Mucosa of rectum (tissue), 2 donors: Measurements from ENCODE around the gene COL9A3.

Experiments used
- H3K27ac ChIP-seq, 2 donors: one replicate each; pipeline ENCODE4 v1.7.0; 2013; ENCODE audit warnings: inconsistent platforms in 2 of 2, low read depth in 2 of 2, low read length in 2 of 2
- H3K27me3 ChIP-seq, 2 donors: one replicate each; pipeline ENCODE4 v1.7.0; 2013; ENCODE audit warnings: low read length in 2 of 2; ENCODE audit not compliant: control insufficient read depth in 2 of 2, insufficient read depth in 2 of 2
- H3K36me3 ChIP-seq, 2 donors: one replicate each; pipeline ENCODE4 v1.7.0; 2013; ENCODE audit warnings: low read length in 2 of 2; ENCODE audit not compliant: control insufficient read depth in 2 of 2, insufficient read depth in 2 of 2
- H3K4me1 ChIP-seq, 2 donors: one replicate each; pipeline ENCODE4 v1.7.0; 2013; ENCODE audit warnings: low read length in 2 of 2, mild to moderate bottlenecking in 1 of 2; ENCODE audit not compliant: control insufficient read depth in 2 of 2, insufficient read depth in 2 of 2
- H3K4me3 ChIP-seq, 2 donors: one replicate each; pipeline ENCODE4 v1.7.0; 2013; ENCODE audit warnings: low read length in 2 of 2
- H3K9ac ChIP-seq, 2 donors: one replicate each; pipeline ENCODE4 v1.7.0; 2013; ENCODE audit warnings: low read length in 2 of 2, low read depth in 1 of 2, mild to moderate bottlenecking in 1 of 2
- H3K9me3 ChIP-seq, 2 donors: one replicate each; pipeline ENCODE4 v1.7.0; 2013; ENCODE audit warnings: low read length in 2 of 2; ENCODE audit not compliant: control insufficient read depth in 2 of 2
- donor health status: healthy.
- donor health status: Normal muscosa, but diverticular disease.

Gene COL9A3

DNA sequence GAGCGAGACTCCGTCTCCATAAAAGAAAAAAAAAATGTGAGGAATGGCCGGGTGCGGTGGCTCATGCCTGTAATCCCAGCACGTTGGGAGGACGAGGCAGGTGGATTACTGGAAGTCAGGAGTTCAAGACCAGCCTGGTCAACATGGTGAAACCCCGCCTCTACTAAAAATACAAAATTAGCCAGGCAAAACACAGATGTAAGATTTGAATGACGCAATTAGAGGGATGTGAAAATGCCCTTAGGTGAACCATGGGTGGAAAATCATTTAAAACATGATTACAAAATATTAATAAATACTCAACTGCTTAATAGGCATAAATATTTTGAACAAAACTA is 20.9 kb downstream of the COL9A3 start:
- Histone ChIP-seq H3K9me3 (no peaks in the 10 kb centered on the region), H3K27me3 (peaks cover 0 to 4% of the 10 kb centered on the region in 2 donors), H3K4me3 (peak overlapping the region in 1 of 2 donors; percentile 15), H3K4me1 (peaks cover 17 to 21% of the 10 kb centered on the region in 2 donors), H3K27ac (peak overlapping the region in 1 of 2 donors; percentile 85), H3K36me3 (no peaks in the 10 kb centered on the region), H3K9ac (no peak overlapping the region)

DNA sequence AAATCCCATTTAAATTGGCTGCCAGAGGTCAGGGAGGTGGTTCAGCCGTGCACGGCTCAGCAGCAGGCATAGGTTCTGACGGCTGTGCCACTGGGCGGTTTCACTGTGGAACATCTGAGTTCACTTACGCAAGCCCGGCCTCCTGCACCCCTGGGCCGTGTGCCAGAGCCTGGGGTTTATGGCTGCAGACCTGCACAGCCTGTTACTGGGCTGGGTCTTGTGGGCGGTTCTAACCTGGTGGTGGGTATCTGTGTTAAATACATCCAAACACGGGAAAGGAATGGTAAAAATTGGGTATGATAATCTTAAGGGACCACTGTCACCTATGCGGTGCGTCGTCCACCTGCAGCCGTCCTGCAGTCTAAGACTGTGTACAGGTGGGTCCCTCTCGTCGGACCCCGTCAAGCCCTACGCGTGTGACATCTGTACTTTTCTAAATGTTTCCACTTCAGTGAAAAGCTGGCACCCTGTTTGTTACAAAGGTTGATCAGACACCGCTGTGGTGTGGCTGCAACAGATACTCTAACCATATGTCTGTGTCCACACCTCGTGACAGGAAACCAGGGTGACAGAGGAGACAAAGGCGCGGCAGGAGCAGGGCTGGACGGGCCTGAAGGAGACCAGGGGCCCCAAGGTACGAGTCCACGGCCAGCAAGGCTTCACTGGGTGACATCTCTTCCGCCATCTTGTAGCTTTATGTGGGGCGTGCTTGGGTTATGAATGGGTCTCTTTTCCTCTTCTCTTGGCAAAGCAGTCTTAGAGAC is 21.5 kb downstream of the COL9A3 start:
- Histone ChIP-seq H3K4me1 (peaks cover 13 to 17% of the 10 kb centered on the region in 2 donors), H3K36me3 (no peaks in the 10 kb centered on the region), H3K4me3 (peak overlapping the region; percentile 22 to 57), H3K9me3 (no peaks in the 10 kb centered on the region), H3K9ac (peak overlapping the region; percentile 9 to 40), H3K27ac (peak overlapping the region; percentile 82 to 85), H3K27me3 (peaks cover 0 to 4% of the 10 kb centered on the region in 2 donors)

DNA sequence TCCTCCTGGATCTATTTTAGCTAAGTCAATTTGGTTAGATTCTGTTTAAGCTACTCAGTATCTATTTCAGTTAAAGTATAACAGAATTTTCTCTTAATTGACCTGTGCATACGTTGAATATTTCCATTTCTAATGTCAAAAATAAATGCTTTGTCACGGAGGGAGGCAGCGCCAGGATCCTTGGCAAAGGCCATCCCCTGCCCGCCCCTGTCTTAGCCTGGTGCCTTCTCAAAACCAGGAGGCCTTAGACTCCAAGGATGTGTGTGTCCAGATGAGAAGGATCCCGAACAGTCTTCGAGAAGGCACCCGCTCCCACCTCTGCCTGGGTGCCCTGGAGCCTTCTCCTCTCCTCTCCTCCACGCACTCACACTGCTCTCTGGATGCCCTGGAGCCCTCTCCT is 22.4 kb downstream of the COL9A3 start:
- Histone ChIP-seq H3K27ac (peak overlapping the region in 1 of 2 donors; percentile 82), H3K36me3 (no peaks in the 10 kb centered on the region)

DNA sequence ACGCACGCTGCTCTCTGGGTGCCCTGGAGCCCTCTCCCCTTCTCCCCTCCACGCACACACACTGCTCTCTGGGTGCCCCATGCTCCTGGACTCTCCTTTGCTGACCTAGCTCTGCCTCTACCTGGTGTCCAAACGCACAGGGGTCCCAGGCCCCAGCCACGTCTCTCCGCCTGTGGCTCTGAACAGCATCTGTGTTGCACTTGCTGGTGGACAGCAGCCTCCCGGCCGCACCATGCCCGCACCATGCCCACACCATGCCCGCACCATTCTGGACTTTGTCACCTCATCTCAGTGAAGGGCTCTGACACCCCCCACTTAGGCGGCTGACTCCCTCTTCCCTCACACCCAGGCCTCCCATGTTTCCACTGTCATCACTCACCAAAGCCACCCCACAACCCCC is 23.0 kb downstream of the COL9A3 start:
- Histone ChIP-seq H3K27me3 (peaks cover 0 to 4% of the 10 kb centered on the region in 2 donors), H3K4me3 (no peak overlapping the region), H3K9me3 (no peaks in the 10 kb centered on the region), H3K9ac (no peak overlapping the region), H3K4me1 (peaks cover 13 to 17% of the 10 kb centered on the region in 2 donors), H3K27ac (no peak overlapping the region), H3K36me3 (no peaks in the 10 kb centered on the region)

More for the DNA sequence above, 22.4 kb downstream of the COL9A3 start:
- H3K9me3 ChIP-seq, result no peaks in the 10 kb centered on the region
- peaks cover 0 to 4% of the 10 kb centered on the region in 2 donors for H3K27me3 ChIP-seq
- H3K4me1 ChIP-seq, result peaks cover 13 to 17% of the 10 kb centered on the region in 2 donors
- H3K4me3 ChIP-seq, result no peak overlapping the region
- no peak overlapping the region for H3K9ac ChIP-seq

DNA sequence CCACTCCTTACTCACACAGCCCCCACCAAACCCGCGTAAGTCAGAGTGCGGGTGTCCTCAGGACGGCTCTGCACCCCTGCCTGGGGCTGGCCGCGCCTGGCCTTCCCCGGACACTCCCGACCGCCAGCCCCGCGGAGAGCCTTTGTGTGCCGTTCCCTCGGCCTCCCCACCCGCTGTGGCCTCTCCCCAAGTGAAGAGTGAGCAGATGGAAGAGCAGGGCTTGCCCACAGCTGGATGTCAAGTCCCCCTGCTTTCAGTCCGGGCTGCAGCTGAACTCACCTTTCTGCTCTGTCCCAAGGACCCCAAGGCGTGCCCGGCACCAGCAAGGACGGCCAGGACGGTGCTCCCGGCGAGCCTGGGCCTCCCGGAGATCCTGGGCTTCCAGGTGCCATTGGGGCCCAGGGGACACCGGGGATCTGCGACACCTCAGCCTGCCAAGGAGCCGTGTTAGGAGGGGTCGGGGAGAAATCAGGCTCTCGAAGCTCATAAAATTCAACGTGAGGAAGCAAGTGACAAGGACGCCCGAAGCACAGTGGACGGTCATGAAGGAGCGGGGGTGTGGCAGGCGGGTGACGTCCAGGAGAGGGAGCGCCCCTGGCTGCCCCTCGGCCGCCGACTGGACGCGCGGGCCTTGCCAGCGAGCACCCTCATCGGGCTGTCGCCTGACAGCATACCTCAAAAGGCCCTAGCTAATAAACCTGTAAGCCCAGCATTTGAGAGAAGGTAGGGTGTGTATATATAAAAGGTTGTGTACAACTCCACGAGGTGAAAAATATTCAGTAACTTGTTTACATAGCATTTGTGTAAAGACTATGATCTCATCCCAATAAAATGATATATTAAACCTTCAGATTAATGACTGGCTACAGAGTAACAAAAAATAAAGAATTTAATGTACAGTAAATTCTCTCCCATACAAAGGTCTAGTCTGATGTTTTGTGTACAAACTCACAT is 23.7 kb downstream of the COL9A3 start:
- Histone ChIP-seq H3K4me3 (no peak overlapping the region), H3K36me3 (no peaks in the 10 kb centered on the region), H3K27me3 (peaks cover 0 to 4% of the 10 kb centered on the region in 2 donors), H3K9me3 (no peaks in the 10 kb centered on the region), H3K4me1 (peaks cover 13 to 17% of the 10 kb centered on the region in 2 donors), H3K9ac (peak overlapping the region in 1 of 2 donors; percentile 43), H3K27ac (no peak overlapping the region)

DNA sequence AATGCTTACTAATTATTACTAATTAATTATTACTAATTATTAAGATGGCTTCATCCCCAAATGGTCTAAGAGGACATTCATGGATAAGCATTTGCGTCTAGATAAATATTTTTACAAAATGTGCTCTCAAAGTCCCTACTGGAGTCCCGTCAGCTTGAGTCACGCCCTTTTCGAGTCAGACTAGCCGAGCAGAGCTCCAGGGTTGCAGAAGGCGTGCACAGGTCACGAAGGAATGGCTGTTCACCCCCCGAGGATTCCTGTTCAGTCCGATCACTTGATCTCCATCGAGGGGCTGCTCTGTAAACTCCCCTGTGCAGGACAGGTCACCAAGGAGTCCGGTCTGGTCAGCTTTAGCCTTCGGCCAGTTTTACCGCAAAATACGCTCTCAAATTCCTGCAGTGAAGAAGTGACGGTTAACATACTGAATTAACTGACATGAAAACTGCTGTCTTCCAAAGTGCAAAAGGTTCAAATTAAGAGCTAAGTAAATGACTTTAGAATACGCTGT is 24.9 kb downstream of the COL9A3 start:
- H3K4me3 ChIP-seq, result no peak overlapping the region
- peaks cover 15 to 17% of the 10 kb centered on the region in 2 donors for H3K4me1 ChIP-seq
- H3K36me3 ChIP-seq, result no peaks in the 10 kb centered on the region
- H3K27me3 ChIP-seq, result no peaks in the 10 kb centered on the region
- H3K27ac ChIP-seq, result no peak overlapping the region
- H3K9ac ChIP-seq, result no peak overlapping the region
- H3K9me3 ChIP-seq, result no peaks in the 10 kb centered on the region

DNA sequence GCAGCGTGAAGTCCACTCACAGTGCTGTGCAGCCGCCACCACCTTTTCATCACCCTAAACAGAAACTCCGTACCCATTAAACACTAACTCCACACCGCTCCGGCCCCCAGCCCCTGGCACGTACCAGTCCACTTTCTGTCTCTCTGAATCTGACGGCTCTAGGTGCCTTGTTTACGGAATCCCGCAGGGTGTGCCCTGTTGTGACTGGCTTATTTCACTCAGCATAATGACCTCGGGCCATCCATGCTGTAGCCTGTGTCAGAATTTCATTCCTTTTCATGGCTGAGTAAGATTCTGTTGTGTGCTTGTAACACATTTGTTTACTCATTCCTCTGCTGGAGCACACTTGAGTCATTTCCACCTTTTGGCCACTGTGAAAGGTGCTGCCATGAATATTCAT is 26.8 kb downstream of the COL9A3 start:
- H3K4me1 ChIP-seq, result peaks cover 4 to 15% of the 10 kb centered on the region in 2 donors
- no peak overlapping the region for H3K9ac ChIP-seq
- no peaks in the 10 kb centered on the region for H3K36me3 ChIP-seq
- no peaks in the 10 kb centered on the region for H3K27me3 ChIP-seq
- no peak overlapping the region for H3K27ac ChIP-seq
- H3K9me3 ChIP-seq, result no peaks in the 10 kb centered on the region
- H3K4me3 ChIP-seq, result no peak overlapping the region

DNA sequence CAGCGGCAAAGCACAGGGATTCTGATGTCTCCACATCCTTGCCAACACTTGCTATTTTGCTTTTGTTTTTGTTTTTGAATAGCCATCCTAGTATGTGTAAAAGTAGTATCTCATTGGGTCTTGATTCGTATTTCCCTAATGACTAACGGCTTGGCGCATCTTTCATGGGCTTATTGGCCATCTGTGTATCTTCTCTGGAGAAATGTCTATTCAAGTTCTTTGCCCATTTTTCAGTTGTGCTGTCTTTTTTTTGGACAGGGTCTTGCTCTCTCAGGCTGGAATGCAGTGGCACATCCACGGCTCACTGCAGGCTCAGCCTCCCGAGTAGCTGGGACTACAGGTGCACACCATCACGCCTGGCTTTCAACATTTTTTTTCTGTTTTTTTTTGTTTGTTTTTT is 27.3 kb downstream of the COL9A3 start:
- no peaks in the 10 kb centered on the region for H3K27me3 ChIP-seq
- H3K4me3 ChIP-seq, result no peak overlapping the region
- no peaks in the 10 kb centered on the region for H3K36me3 ChIP-seq
- no peak overlapping the region for H3K9ac ChIP-seq
- H3K9me3 ChIP-seq, result no peaks in the 10 kb centered on the region
- peaks cover 2 to 14% of the 10 kb centered on the region in 2 donors for H3K4me1 ChIP-seq
- no peak overlapping the region for H3K27ac ChIP-seq

DNA sequence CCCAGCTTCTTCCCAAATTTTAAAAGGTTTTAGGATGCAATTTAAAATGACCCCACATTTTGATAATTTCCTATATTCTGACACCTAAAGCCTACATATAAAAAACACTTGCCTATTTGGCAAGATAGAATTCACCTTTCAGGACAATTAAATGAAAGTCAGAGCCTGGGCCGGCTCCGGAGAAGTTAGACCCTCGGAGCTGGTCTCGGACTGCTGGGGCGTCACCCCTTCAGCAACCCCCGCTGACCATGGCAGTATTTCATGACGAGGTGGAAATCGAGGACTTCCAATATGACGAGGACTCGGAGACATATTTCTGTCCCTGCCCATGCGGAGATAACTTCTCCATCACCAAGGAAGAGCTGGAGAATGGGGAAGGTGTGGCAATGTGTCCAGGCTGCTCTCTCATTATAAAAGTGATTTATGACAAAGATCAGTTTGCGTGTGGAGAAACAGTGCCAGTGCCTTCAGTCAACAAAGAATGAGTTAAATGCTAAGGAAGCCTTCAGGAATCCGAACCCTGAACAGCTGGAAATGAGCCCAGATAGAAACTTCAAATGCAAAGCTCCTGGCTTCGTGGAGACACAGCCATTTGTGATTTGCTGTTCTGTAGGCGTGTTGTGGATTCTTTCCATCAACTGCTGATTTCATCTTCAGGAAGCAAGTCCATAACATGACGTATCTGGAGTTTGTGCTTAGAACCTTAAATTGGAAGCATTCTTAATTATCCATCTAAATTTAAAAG is 28.7 kb downstream of the COL9A3 start:
- H3K36me3 ChIP-seq, result no peaks in the 10 kb centered on the region
- no peak overlapping the region for H3K27ac ChIP-seq
- H3K4me1 ChIP-seq, result peaks cover 2 to 10% of the 10 kb centered on the region in 2 donors
- H3K9me3 ChIP-seq, result no peaks in the 10 kb centered on the region
- no peaks in the 10 kb centered on the region for H3K27me3 ChIP-seq
- H3K9ac ChIP-seq, result no peak overlapping the region
- no peak overlapping the region for H3K4me3 ChIP-seq
